ENCODE results near the gene NEDD8. TPM values are rescaled to one million over a fixed set of nuclear protein-coding genes. Genes with fewer than 3 reads are reported as not detected.

NEDD8 gene
- total RNA-seq, 4 donors from 2014 or later, result 54.7 to 137 (median 104) TPM

GRCh38 chr14:24235804-24236688 lies 3.9 kb upstream of the NEDD8 start:
- Histone ChIP-seq H3K9me3 (no peaks in the 10 kb centered on the region), H3K27me3 (no peaks in the 10 kb centered on the region), H3K4me1 (peaks cover 59% of the 10 kb centered on the region), H3K4me3 (no peak overlapping the region), H3K36me3 (peaks cover 53% of the 10 kb centered on the region), H3K27ac (no peak overlapping the region)
- DNase-seq (ENCODE audit: low spot score in 2 of 2), result no peak
- 89% methylated on average over 5 of the region's 5 CpGs for WGBS
- TF ChIP-seq POLR2A (IDR thresholded peaks at IDR 0.05) (no peak), CTCF (IDR thresholded peaks at IDR 0.05) (no peak), EP300 (IDR thresholded peaks at IDR 0.05) (no peak), POLR2AphosphoS5 (IDR thresholded peaks at IDR 0.05) (no peak)

GRCh38 chr14:24234095-24235005 lies 2.2 kb upstream of the NEDD8 start:
- H3K4me3 ChIP-seq, result peak overlapping the region; percentile 79

GRCh38 chr14:24233538-24233866 lies 1.3 kb upstream of the NEDD8 start:
- H3K9me3 ChIP-seq, result no peaks in the 10 kb centered on the region
- H3K4me1 ChIP-seq, result peaks cover 42% of the 10 kb centered on the region
- TF ChIP-seq POLR2A (IDR thresholded peaks at IDR 0.05) (no peak), POLR2AphosphoS5 (IDR thresholded peaks at IDR 0.05) (no peak), CTCF (IDR thresholded peaks at IDR 0.05) (no peak)
- H3K27ac ChIP-seq, result peak overlapping the region; percentile 87
- H3K4me3 ChIP-seq, result peak overlapping the region; percentile 79
- peaks cover 30% of the 10 kb centered on the region for H3K36me3 ChIP-seq
- DNase-seq (ENCODE audit: low spot score in 2 of 2), result no peak
- H3K27me3 ChIP-seq, result no peaks in the 10 kb centered on the region
- WGBS, result 67% methylated on average over 2 of the region's 2 CpGs

More at GRCh38 chr14:24234095-24235005, 2.2 kb upstream of the NEDD8 start:
- Histone ChIP-seq H3K27me3 (no peaks in the 10 kb centered on the region), H3K9me3 (no peaks in the 10 kb centered on the region), H3K4me1 (peaks cover 48% of the 10 kb centered on the region), H3K27ac (no peak overlapping the region), H3K36me3 (peaks cover 37% of the 10 kb centered on the region)
- no peak for DNase-seq (ENCODE audit: low spot score in 2 of 2)
- 67% methylated on average over 3 of the region's 3 CpGs for WGBS
- no peak for TF ChIP-seq EP300 (IDR thresholded peaks at IDR 0.05)
- no peak for TF ChIP-seq POLR2AphosphoS5 (IDR thresholded peaks at IDR 0.05)
- TF ChIP-seq POLR2A (IDR thresholded peaks at IDR 0.05), result no peak
- TF ChIP-seq CTCF (IDR thresholded peaks at IDR 0.05), result no peak

GRCh38 chr14:24232645-24233537 lies 724 bp upstream of the NEDD8 start, which contains the start of gene GMPR2:
GMPR2 (plus strand) TSS chr14:24232929; CDS start chr14:24233254, 325 bp downstream.
- Histone ChIP-seq H3K27ac (peak within 1 kb of the TSS; percentile 87), H3K4me3 (peak within 1 kb of the TSS; percentile 79), H3K4me1 (peaks cover 42% of the 10 kb centered on the region), H3K36me3 (peaks cover 24% of the 10 kb centered on the region), H3K27me3 (no peaks in the 10 kb centered on the region), H3K9me3 (no peaks in the 10 kb centered on the region)
- WGBS, result 6% methylated on average over 26 of the region's 38 CpGs
- TF ChIP-seq POLR2A (IDR thresholded peaks at IDR 0.05) (peak in 1 of 2 donors; percentile 31), CTCF (IDR thresholded peaks at IDR 0.05) (no peak), POLR2AphosphoS5 (IDR thresholded peaks at IDR 0.05) (peak in 2 of 3 donors; percentile 31 to 62), EP300 (IDR thresholded peaks at IDR 0.05) (no peak)
- DNase-seq (ENCODE audit: low spot score in 2 of 2), result no peak
